GM18868 (cell line): ENCODE measurements around the gene CBR1.

ENCODE experiments used
- ATAC-seq: cut with Tn5 transposase; IDR thresholded peaks from one replicate; pipeline ENCODE4 v1.9.1; 2021; ENCODE audit warnings: mild to moderate bottlenecking, moderate library complexity; ENCODE audit not compliant: unreplicated experiment

CBR1 gene

GRCh38 chr21:36069713-36070583 lies at the start of gene CBR1:
Gene CBR1 (plus strand): TSS chr21:36070024. CDS start chr21:36070116, 92 bp downstream.
- peak; percentile 97 for ATAC-seq

- peak; percentile 87 for ATAC-seq
These were observed 48.5 kb upstream of the CBR1 start for GRCh38 chr21:36021251-36021837.

GRCh38 chr21:36022427-36023091 lies 47.3 kb upstream of the CBR1 start:
- no peak for ATAC-seq

- ATAC-seq = no peak
These were observed 46.7 kb upstream of the CBR1 start for GRCh38 chr21:36023092-36023480.

- no peak for ATAC-seq
These were observed 45.0 kb upstream of the CBR1 start for GRCh38 chr21:36024782-36025181.

- ATAC-seq = no peak
These were observed 42.5 kb upstream of the CBR1 start for GRCh38 chr21:36027347-36027746.

- peak; percentile 67 for ATAC-seq
These were observed 41.4 kb upstream of the CBR1 start for GRCh38 chr21:36028127-36029069.

GRCh38 chr21:36029309-36029708 lies 40.5 kb upstream of the CBR1 start:
- ATAC-seq = no peak

- no peak for ATAC-seq
These were observed 39.1 kb upstream of the CBR1 start for GRCh38 chr21:36030581-36031189.

- ATAC-seq = no peak
These were observed 37.0 kb upstream of the CBR1 start for GRCh38 chr21:36032647-36033406.

GRCh38 chr21:36034211-36034913 lies 35.5 kb upstream of the CBR1 start:
- no peak for ATAC-seq

GRCh38 chr21:36035381-36035791 lies 34.4 kb upstream of the CBR1 start:
- no peak for ATAC-seq

GRCh38 chr21:36038701-36039497 lies 30.9 kb upstream of the CBR1 start:
- no peak for ATAC-seq

GRCh38 chr21:36039861-36040260 lies 30.0 kb upstream of the CBR1 start:
- ATAC-seq = no peak

GRCh38 chr21:36040389-36040788 lies 29.4 kb upstream of the CBR1 start:
- ATAC-seq = no peak

- no peak for ATAC-seq
These were observed 27.9 kb upstream of the CBR1 start for GRCh38 chr21:36041910-36042309.

- ATAC-seq = no peak
These were observed 25.8 kb upstream of the CBR1 start for GRCh38 chr21:36044056-36044455.

GRCh38 chr21:36045993-36046392 lies 23.8 kb upstream of the CBR1 start:
- no peak for ATAC-seq
